Measurements from ENCODE around the gene SAG.
"Not testable (repeated sequence)": the region's sequence is repeated elsewhere in the genome, so short reads cannot be mapped to it uniquely, and the experiment has no call there.

Gene SAG

DNA sequence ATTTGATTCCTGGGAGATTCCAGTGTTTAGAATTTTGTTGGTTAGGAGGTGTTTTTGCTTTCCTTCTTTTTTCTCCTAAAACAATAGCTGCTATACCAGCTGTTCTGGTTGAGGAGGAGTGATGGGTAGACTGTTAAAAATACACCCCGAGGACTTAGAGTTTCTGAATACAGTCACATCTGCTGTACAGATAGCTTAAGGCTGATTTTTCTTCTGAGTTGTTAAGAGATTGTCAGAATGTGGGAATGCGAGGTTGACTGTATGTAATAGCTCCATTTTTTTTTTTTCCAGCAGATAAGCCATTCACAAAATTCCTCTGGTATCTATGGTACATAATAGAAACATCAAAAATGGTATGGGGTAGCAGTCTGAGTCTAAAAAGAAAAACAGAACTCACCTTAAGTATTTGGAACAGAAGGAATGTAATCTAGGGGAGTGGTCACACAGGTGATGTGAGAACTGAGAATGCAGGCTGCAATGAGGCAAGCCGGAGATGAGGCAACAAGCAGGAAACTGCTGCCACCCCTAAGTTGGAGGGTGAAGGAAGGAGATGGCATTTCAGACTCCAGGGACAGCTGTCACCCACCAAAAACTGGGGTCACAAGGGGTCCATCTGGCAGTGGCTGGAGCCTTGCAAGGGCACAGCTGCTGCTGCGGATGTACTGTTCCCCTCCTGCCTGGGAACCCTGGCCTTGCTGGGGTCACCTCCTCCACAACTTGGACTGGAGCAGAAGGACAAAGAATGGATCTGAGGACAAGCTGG is 49.1 kb downstream of the SAG start:
- no peak for DNase-seq

- DNase-seq: no peak
Observed at GRCh38 chr2:233358335-233358734, 50.7 kb downstream of the SAG start.

- no peak for DNase-seq
Observed at GRCh38 chr2:233358947-233359346, 51.3 kb downstream of the SAG start.

DNA sequence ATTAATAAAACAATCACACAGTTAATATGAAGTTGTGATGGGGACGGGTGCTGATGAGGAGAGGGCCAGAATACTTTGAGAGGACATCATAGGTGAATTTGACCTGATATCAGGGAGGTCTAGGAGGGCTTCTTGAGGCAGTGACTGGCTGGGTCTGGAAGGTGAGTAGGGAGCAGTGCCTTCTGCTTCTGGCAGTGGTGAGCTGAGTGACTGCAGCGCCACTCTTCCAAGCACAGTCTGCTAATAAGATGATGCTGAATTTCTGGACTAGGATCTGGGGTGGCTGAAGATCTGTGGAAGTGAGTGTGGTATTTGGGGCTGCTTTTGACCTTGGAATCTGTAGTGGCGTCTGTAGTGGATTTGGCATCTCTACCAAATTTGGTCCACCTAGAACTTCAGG is 52.2 kb downstream of the SAG start:
- no peak for DNase-seq

DNA sequence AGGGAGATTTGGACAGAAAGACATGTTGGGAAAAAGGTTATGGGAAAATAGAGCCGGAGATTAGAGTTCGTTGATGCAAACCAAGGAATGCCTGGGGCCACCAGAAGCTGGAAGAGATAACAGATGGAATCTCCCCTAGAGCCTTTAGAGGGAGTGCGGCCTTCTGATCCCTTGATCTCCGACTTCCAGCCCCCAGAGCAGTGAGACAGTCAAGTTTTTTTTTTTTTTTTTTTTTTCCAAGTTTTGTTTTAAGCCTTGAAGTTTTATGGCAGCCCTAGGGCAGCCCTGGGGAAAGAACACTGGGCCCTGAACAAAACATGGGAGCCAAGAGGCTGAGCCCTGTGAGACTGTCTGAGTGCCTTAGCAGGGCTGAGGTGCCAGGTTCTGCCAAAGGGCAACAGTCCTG is 53.2 kb downstream of the SAG start:
- DNase-seq: no peak

DNA sequence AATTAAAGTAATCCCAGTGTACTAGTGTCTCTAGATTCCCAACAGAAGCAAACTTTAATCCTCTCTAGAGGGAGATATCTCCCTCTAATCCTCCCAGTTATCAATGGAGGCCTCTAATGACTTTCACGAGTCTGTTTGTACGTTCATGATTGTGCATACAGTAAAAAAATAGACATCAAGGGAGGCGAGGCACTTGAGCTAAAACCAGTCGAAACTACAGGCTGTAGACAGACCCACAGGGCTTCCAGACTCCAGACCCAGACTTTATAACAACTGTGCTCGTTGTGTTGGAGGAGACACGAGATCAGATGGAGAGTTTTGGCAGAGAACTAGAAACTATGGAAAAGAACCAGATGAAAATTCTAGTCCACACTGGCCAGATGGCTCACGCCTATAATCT is 53.7 kb downstream of the SAG start:
- no peak for DNase-seq

DNA sequence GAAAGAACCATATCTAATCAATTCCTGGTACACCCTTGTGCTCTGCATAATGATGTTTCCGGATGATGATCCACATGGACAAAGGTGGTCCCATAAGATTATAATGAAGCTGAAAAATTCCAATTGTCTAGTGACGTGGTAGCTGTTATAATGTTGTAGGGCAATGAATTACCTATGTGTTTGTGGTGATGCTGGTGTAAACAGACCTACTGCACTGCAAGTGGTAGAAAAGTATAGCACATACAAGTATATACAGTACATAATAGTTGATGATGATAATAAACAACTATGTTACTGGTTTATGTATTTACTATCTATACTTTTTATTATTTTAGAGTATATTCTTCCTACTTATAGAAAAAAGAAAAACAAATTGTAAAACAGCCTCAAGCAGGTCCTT is 55.1 kb downstream of the SAG start:
- no peak for DNase-seq

DNA sequence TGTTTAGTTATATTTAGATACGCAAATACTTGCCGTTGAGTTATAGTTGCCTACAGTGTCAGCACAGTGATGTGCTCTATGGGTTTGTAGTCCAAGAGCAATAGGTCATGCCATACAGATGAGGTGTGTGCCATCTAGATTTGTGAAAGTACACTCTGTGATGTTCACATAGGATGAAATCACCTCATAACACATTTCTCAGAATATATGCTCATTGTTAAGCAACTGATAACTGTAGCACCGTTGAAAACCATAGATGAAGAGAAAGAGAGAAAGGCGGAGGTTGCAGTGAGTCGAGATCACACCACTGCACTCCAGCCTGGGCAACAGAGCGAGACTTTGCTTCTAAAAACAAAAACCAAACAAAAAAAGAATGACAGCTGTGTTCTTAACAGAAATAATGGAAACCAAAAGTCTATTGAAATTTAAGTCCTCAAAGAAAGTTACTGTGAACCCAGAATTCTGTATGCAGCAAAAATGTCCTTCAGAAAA is 56.2 kb downstream of the SAG start:
- DNase-seq: no peak

GRCh38 chr2:233365861-233366520 is 58.4 kb downstream of the SAG start:
- DNase-seq: no peak

- DNase-seq: no peak
Observed at GRCh38 chr2:233367586-233367985, 60.0 kb downstream of the SAG start.

- DNase-seq: no peak
Observed at GRCh38 chr2:233368756-233369155, 61.1 kb downstream of the SAG start.

DNA sequence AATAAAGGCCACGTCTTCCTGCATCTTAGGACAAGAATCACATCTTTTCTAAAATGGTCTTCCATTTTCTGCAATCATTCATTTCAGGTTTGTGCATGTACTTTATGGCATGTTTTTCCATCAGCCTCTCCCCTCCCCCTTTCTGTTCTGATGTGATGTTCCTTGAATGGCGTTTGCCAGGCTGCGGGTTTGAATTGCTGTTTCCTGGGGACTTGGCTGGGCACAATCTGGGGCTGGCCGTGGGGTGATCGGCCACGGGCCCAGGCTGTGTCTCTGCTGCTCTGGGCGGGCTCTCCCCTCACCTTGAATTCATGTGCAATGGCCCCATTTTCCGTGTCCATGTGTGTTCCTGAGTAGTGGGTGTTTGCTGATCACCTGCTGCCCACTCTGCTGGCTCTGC is 61.8 kb downstream of the SAG start:
- no peak for DNase-seq

- DNase-seq: no peak
Observed at GRCh38 chr2:233369897-233370685, 62.5 kb downstream of the SAG start.

- DNase-seq: no peak
Observed at GRCh38 chr2:233371641-233372040, 64.0 kb downstream of the SAG start.

GRCh38 chr2:233372855-233373254 is 65.2 kb downstream of the SAG start:
- no peak for DNase-seq

DNA sequence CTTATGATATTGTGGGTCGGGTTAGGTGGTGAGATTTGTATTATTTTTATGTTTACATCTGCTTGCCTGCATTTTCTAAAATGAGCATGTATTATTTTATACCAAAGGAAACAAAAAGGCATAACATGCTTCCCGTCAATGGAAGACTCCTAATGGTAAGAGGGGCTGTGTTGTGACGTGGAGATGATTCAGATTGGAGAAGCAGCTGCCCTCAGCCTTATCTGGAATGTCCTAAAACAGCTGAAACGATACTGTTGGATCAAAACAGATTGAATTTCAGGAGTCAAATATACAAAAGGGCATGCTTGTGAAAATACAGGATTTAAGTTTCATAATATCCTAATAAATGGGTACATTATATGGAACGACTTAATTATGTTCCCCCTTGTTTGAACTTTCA is 65.7 kb downstream of the SAG start:
- DNase-seq: no peak

DNA sequence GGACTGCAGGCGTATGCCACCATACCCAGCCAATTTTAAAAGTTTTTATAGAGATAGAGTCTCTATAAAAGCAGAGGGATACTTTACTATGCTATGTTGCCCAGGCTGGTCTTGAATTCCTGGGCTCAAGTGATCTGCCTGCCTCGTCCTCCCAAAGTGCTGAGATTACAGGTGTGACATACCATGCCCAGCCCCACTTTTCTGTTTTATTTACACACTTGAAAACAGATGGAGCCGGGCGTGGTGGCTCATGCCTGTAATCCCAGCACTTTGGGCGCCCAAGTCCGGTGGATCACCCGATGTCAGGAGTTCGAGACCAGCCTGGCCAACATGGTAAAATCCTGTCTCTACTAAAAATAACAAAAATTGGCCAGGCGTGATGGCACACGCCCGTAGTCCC is 67.2 kb downstream of the SAG start:
- DNase-seq: not testable (repeated sequence)

- no peak for DNase-seq
Observed at GRCh38 chr2:233375490-233376314, 68.1 kb downstream of the SAG start.

GRCh38 chr2:233379034-233379433 is 71.4 kb downstream of the SAG start:
- no peak for DNase-seq

DNA sequence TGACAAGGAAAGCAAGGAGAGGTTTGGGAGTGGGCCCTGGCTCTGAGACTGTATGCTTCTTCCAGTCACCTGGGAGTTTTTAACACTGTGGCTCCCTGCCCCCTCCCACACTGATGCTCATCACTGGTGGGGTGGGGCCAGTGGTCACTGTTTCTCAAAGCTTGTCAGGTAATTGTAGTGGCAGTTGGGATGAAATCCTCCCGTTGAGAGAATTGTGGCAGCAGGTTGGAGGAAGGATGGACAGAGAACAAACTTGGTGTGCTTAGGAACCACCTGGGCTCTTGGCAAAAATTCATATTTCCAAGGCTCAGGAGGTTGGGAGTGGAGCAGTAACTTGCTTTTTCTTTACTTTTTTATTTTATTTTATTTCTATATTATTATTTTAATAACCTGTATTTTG is 71.8 kb downstream of the SAG start:
- DNase-seq: no peak

DNA sequence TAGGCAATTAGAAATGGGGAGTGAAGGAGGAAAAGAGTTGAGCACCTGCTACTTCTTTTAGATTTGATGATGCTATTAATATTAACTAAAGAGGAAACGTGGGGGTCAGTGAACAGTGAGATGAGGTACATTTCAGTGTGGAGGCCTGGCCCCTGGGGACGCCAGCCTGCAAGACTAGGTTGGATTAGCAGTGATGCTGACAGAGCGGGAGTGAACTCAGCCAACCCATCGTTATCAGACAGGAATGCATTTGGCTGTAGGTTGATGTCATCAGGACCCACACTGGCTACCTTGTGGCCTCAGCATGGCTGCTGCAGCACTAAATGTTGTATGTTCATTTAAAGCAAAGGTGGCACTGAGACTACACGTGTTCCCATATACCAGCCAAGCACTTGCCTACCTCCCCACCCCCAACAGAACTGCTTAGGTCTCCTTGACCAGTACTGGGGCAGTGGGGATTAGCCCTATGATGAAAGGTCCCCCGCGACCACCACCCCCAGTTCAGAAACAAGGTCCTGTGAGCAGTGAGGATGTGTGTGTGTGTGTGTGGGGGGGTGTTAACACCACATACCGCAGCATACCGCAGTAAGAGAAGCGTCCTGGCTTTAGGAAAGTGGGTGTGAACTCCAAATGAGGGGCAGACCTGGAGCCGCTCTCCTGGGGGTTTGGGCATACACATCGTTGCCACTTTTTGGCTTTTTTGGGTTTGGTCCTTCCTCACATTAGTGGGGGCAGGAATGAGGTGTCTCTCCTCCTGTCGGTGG is 72.7 kb downstream of the SAG start:
- no peak for DNase-seq

Measured in T-helper 9 cell (primary cell).